ENCODE data around the gene USP53. TPM values are rescaled to one million over a fixed set of nuclear protein-coding genes. Genes with fewer than 3 reads are reported as not detected.

USP53 gene
- total and polyA plus RNA-seq, 2 of the 13 experiments (the other 11 are each of a cell fraction or from before 2014, with no cell fraction given): 5.3 to 8.1 TPM

DNA sequence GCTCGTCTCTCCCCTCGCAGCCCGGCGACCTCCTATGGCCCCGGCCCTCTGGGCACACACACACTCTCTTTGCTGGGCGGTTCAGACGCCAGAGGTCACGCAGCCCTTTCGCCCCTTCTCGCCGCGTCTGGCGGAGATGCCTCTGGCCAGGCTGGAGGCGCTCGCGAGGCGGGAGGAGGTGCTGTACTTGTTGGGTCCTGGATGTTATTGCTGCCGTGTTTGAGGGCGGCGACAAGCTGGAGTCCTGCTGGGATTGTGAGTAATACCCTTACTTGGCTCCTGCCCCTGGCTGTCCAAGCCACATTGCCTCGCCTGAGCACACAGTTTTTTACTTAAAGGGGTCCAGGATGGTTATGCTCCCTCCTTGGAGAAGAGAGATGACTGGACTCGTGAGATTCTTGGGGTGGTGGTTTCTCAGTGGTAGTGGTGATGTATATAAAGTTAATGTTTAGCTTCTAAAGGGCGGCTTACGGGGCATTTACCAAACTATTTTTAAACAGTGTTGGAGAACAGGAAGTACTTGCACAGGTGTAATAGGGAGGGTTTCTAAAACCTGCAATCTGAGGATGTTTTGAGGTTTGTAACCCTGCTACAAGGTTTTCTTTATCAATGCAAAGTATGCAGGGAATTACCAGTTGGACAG, 572 bp downstream of the USP53 start (continued):
- TF ChIP-seq RARG (CRISPR knock-in tag; IDR thresholded peaks at IDR 0.05; ENCODE audit: low read depth) (no peak), RBFOX2 (IDR thresholded peaks at IDR 0.05; ENCODE audit: low read depth, low read length) (peak; percentile 79), RAD21 (CRISPR knock-in tag; IDR thresholded peaks at IDR 0.05) (no peak), AHR (CRISPR knock-in tag; IDR thresholded peaks at IDR 0.05) (no peak), SNAI1 (CRISPR knock-in tag; IDR thresholded peaks at IDR 0.05; ENCODE audit: borderline replicate concordance) (no peak), ZSCAN22 (CRISPR knock-in tag; IDR thresholded peaks at IDR 0.05) (no peak; the same call in 1 of the 2 replicates), ZKSCAN1 (IDR thresholded peaks at IDR 0.05; ENCODE audit: low read length) (no peak), MZF1 (CRISPR knock-in tag; IDR thresholded peaks at IDR 0.05; ENCODE audit: borderline replicate concordance) (no peak), RBM39 (IDR thresholded peaks at IDR 0.05; ENCODE audit: low read depth, low read length, poor library complexity, severe bottlenecking) (no peak), ZSCAN30 (CRISPR knock-in tag; IDR thresholded peaks at IDR 0.05) (no peak)
- TF ChIP-seq, protein P1, sequence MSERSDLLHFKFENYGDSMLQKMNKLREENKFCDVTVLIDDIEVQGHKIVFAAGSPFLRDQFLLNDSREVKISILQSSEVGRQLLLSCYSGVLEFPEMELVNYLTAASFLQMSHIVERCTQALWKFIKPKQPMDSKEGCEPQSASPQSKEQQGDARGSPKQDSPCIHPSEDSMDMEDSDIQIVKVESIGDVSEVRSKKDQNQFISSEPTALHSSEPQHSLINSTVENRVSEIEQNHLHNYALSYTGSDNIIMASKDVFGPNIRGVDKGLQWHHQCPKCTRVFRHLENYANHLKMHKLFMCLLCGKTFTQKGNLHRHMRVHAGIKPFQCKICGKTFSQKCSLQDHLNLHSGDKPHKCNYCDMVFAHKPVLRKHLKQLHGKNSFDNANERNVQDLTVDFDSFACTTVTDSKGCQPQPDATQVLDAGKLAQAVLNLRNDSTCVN (CRISPR knock-in tag; IDR thresholded peaks at IDR 0.05; ENCODE audit: borderline replicate concordance): no peak; the same call in 1 of the 2 replicates
- TF ChIP-seq, protein P2, sequence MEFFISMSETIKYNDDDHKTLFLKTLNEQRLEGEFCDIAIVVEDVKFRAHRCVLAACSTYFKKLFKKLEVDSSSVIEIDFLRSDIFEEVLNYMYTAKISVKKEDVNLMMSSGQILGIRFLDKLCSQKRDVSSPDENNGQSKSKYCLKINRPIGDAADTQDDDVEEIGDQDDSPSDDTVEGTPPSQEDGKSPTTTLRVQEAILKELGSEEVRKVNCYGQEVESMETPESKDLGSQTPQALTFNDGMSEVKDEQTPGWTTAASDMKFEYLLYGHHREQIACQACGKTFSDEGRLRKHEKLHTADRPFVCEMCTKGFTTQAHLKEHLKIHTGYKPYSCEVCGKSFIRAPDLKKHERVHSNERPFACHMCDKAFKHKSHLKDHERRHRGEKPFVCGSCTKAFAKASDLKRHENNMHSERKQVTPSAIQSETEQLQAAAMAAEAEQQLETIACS (CRISPR knock-in tag; IDR thresholded peaks at IDR 0.05): no peak
- TF ChIP-seq, protein P3, sequence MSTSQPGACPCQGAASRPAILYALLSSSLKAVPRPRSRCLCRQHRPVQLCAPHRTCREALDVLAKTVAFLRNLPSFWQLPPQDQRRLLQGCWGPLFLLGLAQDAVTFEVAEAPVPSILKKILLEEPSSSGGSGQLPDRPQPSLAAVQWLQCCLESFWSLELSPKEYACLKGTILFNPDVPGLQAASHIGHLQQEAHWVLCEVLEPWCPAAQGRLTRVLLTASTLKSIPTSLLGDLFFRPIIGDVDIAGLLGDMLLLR (CRISPR knock-in tag; IDR thresholded peaks at IDR 0.05): peak; percentile 81
- TF ChIP-seq, protein P4, sequence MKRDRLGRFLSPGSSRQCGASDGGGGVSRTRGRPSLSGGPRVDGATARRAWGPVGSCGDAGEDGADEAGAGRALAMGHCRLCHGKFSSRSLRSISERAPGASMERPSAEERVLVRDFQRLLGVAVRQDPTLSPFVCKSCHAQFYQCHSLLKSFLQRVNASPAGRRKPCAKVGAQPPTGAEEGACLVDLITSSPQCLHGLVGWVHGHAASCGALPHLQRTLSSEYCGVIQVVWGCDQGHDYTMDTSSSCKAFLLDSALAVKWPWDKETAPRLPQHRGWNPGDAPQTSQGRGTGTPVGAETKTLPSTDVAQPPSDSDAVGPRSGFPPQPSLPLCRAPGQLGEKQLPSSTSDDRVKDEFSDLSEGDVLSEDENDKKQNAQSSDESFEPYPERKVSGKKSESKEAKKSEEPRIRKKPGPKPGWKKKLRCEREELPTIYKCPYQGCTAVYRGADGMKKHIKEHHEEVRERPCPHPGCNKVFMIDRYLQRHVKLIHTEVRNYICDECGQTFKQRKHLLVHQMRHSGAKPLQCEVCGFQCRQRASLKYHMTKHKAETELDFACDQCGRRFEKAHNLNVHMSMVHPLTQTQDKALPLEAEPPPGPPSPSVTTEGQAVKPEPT (CRISPR knock-in tag; IDR thresholded peaks at IDR 0.05; ENCODE audit: low read depth): no peak
- TF ChIP-seq, protein P5, sequence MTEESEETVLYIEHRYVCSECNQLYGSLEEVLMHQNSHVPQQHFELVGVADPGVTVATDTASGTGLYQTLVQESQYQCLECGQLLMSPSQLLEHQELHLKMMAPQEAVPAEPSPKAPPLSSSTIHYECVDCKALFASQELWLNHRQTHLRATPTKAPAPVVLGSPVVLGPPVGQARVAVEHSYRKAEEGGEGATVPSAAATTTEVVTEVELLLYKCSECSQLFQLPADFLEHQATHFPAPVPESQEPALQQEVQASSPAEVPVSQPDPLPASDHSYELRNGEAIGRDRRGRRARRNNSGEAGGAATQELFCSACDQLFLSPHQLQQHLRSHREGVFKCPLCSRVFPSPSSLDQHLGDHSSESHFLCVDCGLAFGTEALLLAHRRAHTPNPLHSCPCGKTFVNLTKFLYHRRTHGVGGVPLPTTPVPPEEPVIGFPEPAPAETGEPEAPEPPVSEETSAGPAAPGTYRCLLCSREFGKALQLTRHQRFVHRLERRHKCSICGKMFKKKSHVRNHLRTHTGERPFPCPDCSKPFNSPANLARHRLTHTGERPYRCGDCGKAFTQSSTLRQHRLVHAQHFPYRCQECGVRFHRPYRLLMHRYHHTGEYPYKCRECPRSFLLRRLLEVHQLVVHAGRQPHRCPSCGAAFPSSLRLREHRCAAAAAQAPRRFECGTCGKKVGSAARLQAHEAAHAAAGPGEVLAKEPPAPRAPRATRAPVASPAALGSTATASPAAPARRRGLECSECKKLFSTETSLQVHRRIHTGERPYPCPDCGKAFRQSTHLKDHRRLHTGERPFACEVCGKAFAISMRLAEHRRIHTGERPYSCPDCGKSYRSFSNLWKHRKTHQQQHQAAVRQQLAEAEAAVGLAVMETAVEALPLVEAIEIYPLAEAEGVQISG (CRISPR knock-in tag; IDR thresholded peaks at IDR 0.05): no peak; the same call in 1 of the 2 replicates
- TF ChIP-seq, protein P6, sequence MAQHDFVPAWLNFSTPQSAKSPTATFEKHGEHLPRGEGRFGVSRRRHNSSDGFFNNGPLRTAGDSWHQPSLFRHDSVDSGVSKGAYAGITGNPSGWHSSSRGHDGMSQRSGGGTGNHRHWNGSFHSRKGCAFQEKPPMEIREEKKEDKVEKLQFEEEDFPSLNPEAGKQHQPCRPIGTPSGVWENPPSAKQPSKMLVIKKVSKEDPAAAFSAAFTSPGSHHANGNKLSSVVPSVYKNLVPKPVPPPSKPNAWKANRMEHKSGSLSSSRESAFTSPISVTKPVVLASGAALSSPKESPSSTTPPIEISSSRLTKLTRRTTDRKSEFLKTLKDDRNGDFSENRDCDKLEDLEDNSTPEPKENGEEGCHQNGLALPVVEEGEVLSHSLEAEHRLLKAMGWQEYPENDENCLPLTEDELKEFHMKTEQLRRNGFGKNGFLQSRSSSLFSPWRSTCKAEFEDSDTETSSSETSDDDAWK (CRISPR knock-in tag; IDR thresholded peaks at IDR 0.05): no peak
